ENCODE measurements around the gene TPH1. TPM values are rescaled to one million over a fixed set of nuclear protein-coding genes. Genes with fewer than 3 reads are reported as not detected.

TPH1 gene
- total and polyA plus RNA-seq, 9 of the 15 experiments (the other 6 are each of a cell fraction or from before 2014, with no cell fraction given) = 0.04 to 0.29 (median 0.17) TPM

DNA sequence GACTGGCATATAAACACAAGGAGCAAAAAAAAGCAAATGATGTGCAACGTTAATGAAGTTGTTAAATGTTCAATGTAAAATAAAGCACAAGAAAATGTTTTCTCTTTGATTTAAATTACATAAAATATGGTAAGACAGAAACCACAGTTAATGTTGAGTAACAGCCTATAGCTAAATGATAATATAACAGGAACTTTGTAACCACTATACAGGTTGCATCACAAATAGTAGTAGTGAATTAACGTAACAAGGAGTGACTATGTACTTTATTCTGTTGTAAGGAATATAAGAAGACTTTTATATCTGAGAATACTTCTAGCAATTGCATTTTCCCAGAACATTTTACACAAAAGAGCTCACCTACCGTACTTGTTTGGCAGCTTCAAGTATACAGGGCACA, 42.9 kb upstream of the TPH1 start:
- Histone ChIP-seq H2AFZ (ENCODE audit: low read depth, low read length) (no peak overlapping the region), H3K9me1 (ENCODE audit: control insufficient read depth, insufficient read depth, low read length) (no peaks in the 10 kb centered on the region), H3K4me2 (ENCODE audit: insufficient read depth, low read length) (no peak overlapping the region), H3K9ac (ENCODE audit: insufficient read depth in 1 of 2, low read depth in 2 of 2, low read length in 2 of 2) (no peak overlapping the region), H3K79me2 (ENCODE audit: control insufficient read depth, insufficient read depth, low read length) (no peaks in the 10 kb centered on the region), H3K36me3 (ENCODE audit: control insufficient read depth, insufficient read depth, low read length) (peaks cover 90% of the 10 kb centered on the region), H3K27me3 (ENCODE audit: control insufficient read depth in 2 of 2, insufficient read depth in 2 of 2, low read length in 2 of 2) (no peaks in the 10 kb centered on the region), H4K20me1 (replicated peaks; ENCODE audit: control insufficient read depth, insufficient read depth, low read length) (no peaks in the 10 kb centered on the region), H3K9me3 (replicated peaks; ENCODE audit: control insufficient read depth, insufficient read depth, low read depth, low read length) (no peaks in the 10 kb centered on the region), H3K4me3 (no peak overlapping the region), H3K4me1 (replicated peaks in 1 of 2; ENCODE audit: control insufficient read depth in 2 of 2, insufficient read depth in 2 of 2, low read length in 2 of 2) (no peaks in the 10 kb centered on the region), H3K27ac (ENCODE audit: extremely low read depth, low read depth, low read length) (no peak overlapping the region)
- no peak for ATAC-seq
- in situ Hi-C loops (cut with MboI) = no loop called here
- ChIA-PET CTCF (ENCODE audit: low intra/inter-chr PET ratio) (no interaction called here), POLR2A (interaction anchor here (0.5 to 1.4 kb wide), 6 partner anchors 8 to 1345 kb away, joined by 3 to 6 read pairs (median 4); partner anchors contain the start of gene SAAL1)
- WGBS (ENCODE audit: insufficient coverage, low coverage, missing lambda C conversion rate) = 93% methylated on average over 3 of the region's 3 CpGs
- DNase-seq (ENCODE audit: extremely low read depth in 1 of 4, low spot score in 3 of 4) = no peak
- no TSS peak for BruUV-seq (replicated peaks)
- TF ChIP-seq XRCC4 (IDR thresholded peaks at IDR 0.05; ENCODE audit: extremely low read depth, insufficient read depth, insufficient read length) = no peak
- TF ChIP-seq RHOXF2B (CRISPR knock-in tag; conservative IDR thresholded peaks at IDR 0.05) = no peak
- no peak for TF ChIP-seq CREB1 (IDR thresholded peaks at IDR 0.05)
- TF ChIP-seq CREB1 (CRISPR knock-in tag; IDR thresholded peaks at IDR 0.05) = no peak
- TF ChIP-seq KLF13 (tag; IDR thresholded peaks at IDR 0.05; ENCODE audit: borderline replicate concordance, low read depth) = no peak
- no peak for TF ChIP-seq ZNF561 (CRISPR knock-in tag; conservative IDR thresholded peaks at IDR 0.05)
- no peak for TF ChIP-seq C11orf30 (IDR thresholded peaks at IDR 0.05; ENCODE audit: low read depth)
- TF ChIP-seq, protein P1, sequence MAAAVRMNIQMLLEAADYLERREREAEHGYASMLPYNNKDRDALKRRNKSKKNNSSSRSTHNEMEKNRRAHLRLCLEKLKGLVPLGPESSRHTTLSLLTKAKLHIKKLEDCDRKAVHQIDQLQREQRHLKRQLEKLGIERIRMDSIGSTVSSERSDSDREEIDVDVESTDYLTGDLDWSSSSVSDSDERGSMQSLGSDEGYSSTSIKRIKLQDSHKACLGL (CRISPR knock-in tag; IDR thresholded peaks at IDR 0.05; ENCODE audit: borderline replicate concordance, poor library complexity, severe bottlenecking) = no peak
- TF ChIP-seq, protein P2, sequence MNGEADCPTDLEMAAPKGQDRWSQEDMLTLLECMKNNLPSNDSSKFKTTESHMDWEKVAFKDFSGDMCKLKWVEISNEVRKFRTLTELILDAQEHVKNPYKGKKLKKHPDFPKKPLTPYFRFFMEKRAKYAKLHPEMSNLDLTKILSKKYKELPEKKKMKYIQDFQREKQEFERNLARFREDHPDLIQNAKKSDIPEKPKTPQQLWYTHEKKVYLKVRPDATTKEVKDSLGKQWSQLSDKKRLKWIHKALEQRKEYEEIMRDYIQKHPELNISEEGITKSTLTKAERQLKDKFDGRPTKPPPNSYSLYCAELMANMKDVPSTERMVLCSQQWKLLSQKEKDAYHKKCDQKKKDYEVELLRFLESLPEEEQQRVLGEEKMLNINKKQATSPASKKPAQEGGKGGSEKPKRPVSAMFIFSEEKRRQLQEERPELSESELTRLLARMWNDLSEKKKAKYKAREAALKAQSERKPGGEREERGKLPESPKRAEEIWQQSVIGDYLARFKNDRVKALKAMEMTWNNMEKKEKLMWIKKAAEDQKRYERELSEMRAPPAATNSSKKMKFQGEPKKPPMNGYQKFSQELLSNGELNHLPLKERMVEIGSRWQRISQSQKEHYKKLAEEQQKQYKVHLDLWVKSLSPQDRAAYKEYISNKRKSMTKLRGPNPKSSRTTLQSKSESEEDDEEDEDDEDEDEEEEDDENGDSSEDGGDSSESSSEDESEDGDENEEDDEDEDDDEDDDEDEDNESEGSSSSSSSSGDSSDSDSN (IDR thresholded peaks at IDR 0.05; ENCODE audit: borderline replicate concordance in 1 of 2, low read depth in 2 of 2, low read length in 2 of 2) = no peak
- TF ChIP-seq CHCHD3 (CRISPR knock-in tag; IDR thresholded peaks at IDR 0.05) = no peak
- TF ChIP-seq, protein P3, sequence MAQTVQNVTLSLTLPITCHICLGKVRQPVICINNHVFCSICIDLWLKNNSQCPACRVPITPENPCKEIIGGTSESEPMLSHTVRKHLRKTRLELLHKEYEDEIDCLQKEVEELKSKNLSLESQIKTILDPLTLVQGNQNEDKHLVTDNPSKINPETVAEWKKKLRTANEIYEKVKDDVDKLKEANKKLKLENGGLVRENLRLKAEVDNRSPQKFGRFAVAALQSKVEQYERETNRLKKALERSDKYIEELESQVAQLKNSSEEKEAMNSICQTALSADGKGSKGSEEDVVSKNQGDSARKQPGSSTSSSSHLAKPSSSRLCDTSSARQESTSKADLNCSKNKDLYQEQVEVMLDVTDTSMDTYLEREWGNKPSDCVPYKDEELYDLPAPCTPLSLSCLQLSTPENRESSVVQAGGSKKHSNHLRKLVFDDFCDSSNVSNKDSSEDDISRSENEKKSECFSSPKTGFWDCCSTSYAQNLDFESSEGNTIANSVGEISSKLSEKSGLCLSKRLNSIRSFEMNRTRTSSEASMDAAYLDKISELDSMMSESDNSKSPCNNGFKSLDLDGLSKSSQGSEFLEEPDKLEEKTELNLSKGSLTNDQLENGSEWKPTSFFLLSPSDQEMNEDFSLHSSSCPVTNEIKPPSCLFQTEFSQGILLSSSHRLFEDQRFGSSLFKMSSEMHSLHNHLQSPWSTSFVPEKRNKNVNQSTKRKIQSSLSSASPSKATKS (CRISPR knock-in tag; IDR thresholded peaks at IDR 0.05) = no peak
- TF ChIP-seq IFI16 (CRISPR knock-in tag; IDR thresholded peaks at IDR 0.05) = no peak
- TF ChIP-seq RFX5 (IDR thresholded peaks at IDR 0.05; ENCODE audit: low read depth, low read length) = no peak
- TF ChIP-seq, protein P4, sequence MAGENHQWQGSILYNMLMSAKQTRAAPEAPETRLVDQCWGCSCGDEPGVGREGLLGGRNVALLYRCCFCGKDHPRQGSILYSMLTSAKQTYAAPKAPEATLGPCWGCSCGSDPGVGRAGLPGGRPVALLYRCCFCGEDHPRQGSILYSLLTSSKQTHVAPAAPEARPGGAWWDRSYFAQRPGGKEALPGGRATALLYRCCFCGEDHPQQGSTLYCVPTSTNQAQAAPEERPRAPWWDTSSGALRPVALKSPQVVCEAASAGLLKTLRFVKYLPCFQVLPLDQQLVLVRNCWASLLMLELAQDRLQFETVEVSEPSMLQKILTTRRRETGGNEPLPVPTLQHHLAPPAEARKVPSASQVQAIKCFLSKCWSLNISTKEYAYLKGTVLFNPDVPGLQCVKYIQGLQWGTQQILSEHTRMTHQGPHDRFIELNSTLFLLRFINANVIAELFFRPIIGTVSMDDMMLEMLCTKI (IDR thresholded peaks at IDR 0.05; ENCODE audit: partially characterized antibody) = no peak
- no peak for TF ChIP-seq NR4A1 (CRISPR knock-in tag; IDR thresholded peaks at IDR 0.05)
- TF ChIP-seq NR4A1 (tag; IDR thresholded peaks at IDR 0.05) = no peak
- no peak for TF ChIP-seq SMAD1 (IDR thresholded peaks at IDR 0.05; ENCODE audit: low read depth, low read length, partially characterized antibody)
- TF ChIP-seq, protein P5, sequence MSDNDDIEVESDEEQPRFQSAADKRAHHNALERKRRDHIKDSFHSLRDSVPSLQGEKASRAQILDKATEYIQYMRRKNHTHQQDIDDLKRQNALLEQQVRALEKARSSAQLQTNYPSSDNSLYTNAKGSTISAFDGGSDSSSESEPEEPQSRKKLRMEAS (CRISPR knock-in tag; IDR thresholded peaks at IDR 0.05) = no peak
- no peak for FAIRE-seq
- intact Hi-C loops (cut with micrococcal nuclease) = no loop called here
